Vagina (tissue), 2 donors: Measurements from ENCODE around the gene XRCC4. TPM values are rescaled to one million over a fixed set of nuclear protein-coding genes. Genes with fewer than 3 reads are reported as not detected.

Source experiments
- DNase-seq, 2 donors: peaks; one replicate each; pipeline ENCODE4 v3.0.0-alpha.2; 2017; ENCODE audit errors: extremely low spot score in 2 of 2
- H3K27ac ChIP-seq: fragments of 200-600 bp; sonication (generic); one replicate; pipeline ENCODE4 v1.5.1; 2019
- H3K27me3 ChIP-seq: fragments of 200-600 bp; sonication (generic); one replicate; pipeline ENCODE4 v1.5.1; 2019
- H3K36me3 ChIP-seq, 2 donors: fragments of 200-600 bp; sonication (generic); one replicate each; pipeline ENCODE4 v1.5.1; 2017 to 2019
- H3K4me1 ChIP-seq: fragments of 200-600 bp; sonication (generic); one replicate; pipeline ENCODE4 v1.5.1; 2019
- H3K4me3 ChIP-seq, 2 donors: fragments of 200-600 bp; sonication (generic); 1 replicate in 1 of 2; 2 replicates in 1 of 2; pipeline ENCODE4 v1.5.1; 2016 to 2019
- H3K9me3 ChIP-seq: fragments of 200-600 bp; sonication (generic); one replicate; pipeline ENCODE4 v1.5.1; 2019
- CTCF ChIP-seq, 3 experiments: fragments of 450-650 bp in 2 of 3; fragments of 200-600 bp in 1 of 3; sonication (generic) in 1 of 3; IDR thresholded peaks; one replicate each; pipeline ENCODE4 v1.5.1; 2017 to 2019; ENCODE audit warnings: antibody characterized with exemption in 3 of 3, mild to moderate bottlenecking in 2 of 3, moderate library complexity in 2 of 3
- POLR2A ChIP-seq, 2 donors: fragments of 450-650 bp; IDR thresholded peaks; one replicate each; pipeline ENCODE4 v1.6.1; 2017; ENCODE audit warnings: antibody characterized with exemption in 2 of 2, mild to moderate bottlenecking in 2 of 2, moderate library complexity in 2 of 2
- POLR2AphosphoS5 ChIP-seq, 2 donors: sonication (generic); formaldehyde crosslinking; IDR thresholded peaks; one replicate each; pipeline ENCODE4 v1.9.0; 2017; ENCODE audit warnings: antibody characterized with exemption in 2 of 2, mild to moderate bottlenecking in 2 of 2, low read depth in 1 of 2; ENCODE audit not compliant: insufficient read depth in 1 of 2
- intact Hi-C: fragments of 100-400 bp; cut with DNase I; formaldehyde crosslinking; loops from one replicate; pipeline ENCODE4 v1.15.1; 2023
- total RNA-seq: library from RNA; depleted of rRNA; stranded (reverse); fragments of >200 nt; gene quantifications from one replicate; pipeline ENCODE4 v1.2.3, GENCODE V29; 2016

Gene XRCC4
- total RNA-seq, 1 donor from 2014 or later, result 5.4 TPM

- Histone ChIP-seq H3K27ac (no peak overlapping the region), H3K36me3 (no peaks in the 10 kb centered on the region), H3K4me3 (no peak overlapping the region), H3K27me3 (no peaks in the 10 kb centered on the region), H3K9me3 (no peaks in the 10 kb centered on the region), H3K4me1 (no peaks in the 10 kb centered on the region)
- TF ChIP-seq POLR2AphosphoS5 (IDR thresholded peaks at IDR 0.05; ENCODE audit: insufficient read depth in 1 of 2, low read depth in 1 of 2) (no peak), CTCF (IDR thresholded peaks at IDR 0.05) (no peak), POLR2A (IDR thresholded peaks at IDR 0.05) (no peak)
- intact Hi-C loops, result no loop called here
- no peak for DNase-seq
Observed at GRCh38 chr5:83124593-83124992, 47.2 kb downstream of the XRCC4 start.

GRCh38 chr5:83125560-83125959 is 48.2 kb downstream of the XRCC4 start:
- DNase-seq, result no peak
- TF ChIP-seq POLR2A (IDR thresholded peaks at IDR 0.05) (no peak), POLR2AphosphoS5 (IDR thresholded peaks at IDR 0.05; ENCODE audit: insufficient read depth in 1 of 2, low read depth in 1 of 2) (no peak), CTCF (IDR thresholded peaks at IDR 0.05) (no peak)
- Histone ChIP-seq H3K27me3 (no peaks in the 10 kb centered on the region), H3K27ac (no peak overlapping the region), H3K4me1 (no peaks in the 10 kb centered on the region), H3K9me3 (no peaks in the 10 kb centered on the region), H3K36me3 (no peaks in the 10 kb centered on the region), H3K4me3 (no peak overlapping the region)
- intact Hi-C loops, result loop anchor here (5.0 kb wide), 1 partner anchor 463 kb away; no protein-coding TSS in a partner anchor

GRCh38 chr5:83126501-83126900 is 49.2 kb downstream of the XRCC4 start:
- no peak for DNase-seq
- intact Hi-C loops, result loop anchor here (5.0 kb wide), 1 partner anchor 464 kb away; no protein-coding TSS in a partner anchor
- Histone ChIP-seq H3K4me3 (no peak overlapping the region), H3K9me3 (no peaks in the 10 kb centered on the region), H3K27me3 (no peaks in the 10 kb centered on the region), H3K36me3 (no peaks in the 10 kb centered on the region), H3K27ac (no peak overlapping the region), H3K4me1 (no peaks in the 10 kb centered on the region)
- TF ChIP-seq POLR2A (IDR thresholded peaks at IDR 0.05) (no peak), CTCF (IDR thresholded peaks at IDR 0.05) (no peak), POLR2AphosphoS5 (IDR thresholded peaks at IDR 0.05; ENCODE audit: insufficient read depth in 1 of 2, low read depth in 1 of 2) (no peak)

GRCh38 chr5:83133797-83134196 is 56.5 kb downstream of the XRCC4 start:
- Histone ChIP-seq H3K27ac (no peak overlapping the region), H3K27me3 (no peaks in the 10 kb centered on the region), H3K36me3 (no peaks in the 10 kb centered on the region), H3K9me3 (no peaks in the 10 kb centered on the region), H3K4me1 (no peaks in the 10 kb centered on the region), H3K4me3 (no peak overlapping the region)
- no peak for TF ChIP-seq POLR2A (IDR thresholded peaks at IDR 0.05)
- no peak for TF ChIP-seq CTCF (IDR thresholded peaks at IDR 0.05)
- TF ChIP-seq POLR2AphosphoS5 (IDR thresholded peaks at IDR 0.05; ENCODE audit: insufficient read depth in 1 of 2, low read depth in 1 of 2), result no peak
- no peak for DNase-seq
- intact Hi-C loops, result no loop called here

- DNase-seq, result no peak
- TF ChIP-seq CTCF (IDR thresholded peaks at IDR 0.05), result no peak
- no peak for TF ChIP-seq POLR2AphosphoS5 (IDR thresholded peaks at IDR 0.05; ENCODE audit: insufficient read depth in 1 of 2, low read depth in 1 of 2)
- TF ChIP-seq POLR2A (IDR thresholded peaks at IDR 0.05), result no peak
- Histone ChIP-seq H3K36me3 (no peaks in the 10 kb centered on the region), H3K27ac (no peak overlapping the region), H3K9me3 (no peaks in the 10 kb centered on the region), H3K27me3 (no peaks in the 10 kb centered on the region), H3K4me3 (no peak overlapping the region), H3K4me1 (no peaks in the 10 kb centered on the region)
- intact Hi-C loops, result no loop called here
Observed at GRCh38 chr5:83142526-83142925, 65.2 kb downstream of the XRCC4 start.
